GM21447 (cell line): Measurements from ENCODE around the gene SEZ6L2.
"Not testable (repeated sequence)": the region's sequence is repeated elsewhere in the genome, so short reads cannot be mapped to it uniquely, and the experiment has no call there.

ENCODE experiments used
- ATAC-seq: cut with Tn5 transposase; IDR thresholded peaks from one replicate; pipeline ENCODE4 v1.9.1; 2021; ENCODE audit not compliant: unreplicated experiment

Gene SEZ6L2

GRCh38 chr16:29910819-29911675 lies 11.7 kb upstream of the SEZ6L2 start:
- ATAC-seq = no peak

GRCh38 chr16:29909851-29910250 lies 10.5 kb upstream of the SEZ6L2 start:
- not testable (repeated sequence) for ATAC-seq

DNA sequence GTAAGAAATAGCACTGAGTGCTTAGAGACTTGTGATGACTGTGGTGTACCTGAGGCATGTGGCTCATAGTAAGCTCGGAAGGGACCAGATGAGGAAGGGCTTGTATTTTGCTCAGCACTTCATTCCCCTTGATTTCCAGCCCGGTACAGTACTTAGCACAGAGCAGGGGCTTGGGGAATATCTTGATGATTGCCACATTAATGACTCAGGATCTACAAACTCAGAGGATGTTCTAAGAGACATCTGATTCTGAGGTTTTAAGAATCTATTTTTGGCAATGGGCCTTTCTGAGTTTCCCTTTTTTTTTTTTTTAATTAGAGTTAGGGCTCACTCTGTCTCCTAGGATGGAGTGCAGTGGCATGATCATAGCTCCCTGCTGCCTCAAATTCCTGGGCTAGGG lies 10.0 kb upstream of the SEZ6L2 start:
- no peak for ATAC-seq

DNA sequence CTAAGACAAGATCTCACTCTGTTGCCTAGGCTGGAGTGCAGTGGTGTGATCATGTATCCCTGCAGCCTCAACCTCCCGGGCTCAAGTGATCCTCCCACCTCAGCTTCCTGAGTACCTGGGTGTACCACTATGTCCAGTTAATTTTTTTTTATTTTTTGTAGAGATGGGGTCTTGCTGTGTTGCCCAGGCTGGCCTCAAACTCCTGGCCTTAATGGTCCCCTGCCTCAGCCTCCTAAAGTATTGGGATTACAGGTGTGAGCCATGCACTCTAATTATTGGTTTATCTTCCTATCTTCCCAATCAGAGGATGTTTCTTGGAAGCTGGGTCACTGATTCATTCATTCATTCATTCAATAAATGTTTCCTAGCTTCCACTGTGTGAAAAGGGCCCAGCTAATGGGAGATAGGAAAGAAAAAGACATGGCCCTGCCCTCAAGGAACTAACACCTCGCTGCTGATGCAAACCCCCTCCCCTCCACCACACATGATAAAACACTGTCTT lies 9.4 kb upstream of the SEZ6L2 start:
- no peak for ATAC-seq

GRCh38 chr16:29907973-29908372 lies 8.6 kb upstream of the SEZ6L2 start:
- no peak for ATAC-seq

GRCh38 chr16:29906520-29907244 lies 7.3 kb upstream of the SEZ6L2 start:
- no peak for ATAC-seq

GRCh38 chr16:29905668-29906067 lies 6.3 kb upstream of the SEZ6L2 start:
- no peak for ATAC-seq

- no peak for ATAC-seq
Observed at GRCh38 chr16:29904947-29905346, 5.6 kb upstream of the SEZ6L2 start.

GRCh38 chr16:29903590-29903989 lies 4.2 kb upstream of the SEZ6L2 start:
- no peak for ATAC-seq

- no peak for ATAC-seq
Observed at GRCh38 chr16:29901607-29901945, 2.2 kb upstream of the SEZ6L2 start.

DNA sequence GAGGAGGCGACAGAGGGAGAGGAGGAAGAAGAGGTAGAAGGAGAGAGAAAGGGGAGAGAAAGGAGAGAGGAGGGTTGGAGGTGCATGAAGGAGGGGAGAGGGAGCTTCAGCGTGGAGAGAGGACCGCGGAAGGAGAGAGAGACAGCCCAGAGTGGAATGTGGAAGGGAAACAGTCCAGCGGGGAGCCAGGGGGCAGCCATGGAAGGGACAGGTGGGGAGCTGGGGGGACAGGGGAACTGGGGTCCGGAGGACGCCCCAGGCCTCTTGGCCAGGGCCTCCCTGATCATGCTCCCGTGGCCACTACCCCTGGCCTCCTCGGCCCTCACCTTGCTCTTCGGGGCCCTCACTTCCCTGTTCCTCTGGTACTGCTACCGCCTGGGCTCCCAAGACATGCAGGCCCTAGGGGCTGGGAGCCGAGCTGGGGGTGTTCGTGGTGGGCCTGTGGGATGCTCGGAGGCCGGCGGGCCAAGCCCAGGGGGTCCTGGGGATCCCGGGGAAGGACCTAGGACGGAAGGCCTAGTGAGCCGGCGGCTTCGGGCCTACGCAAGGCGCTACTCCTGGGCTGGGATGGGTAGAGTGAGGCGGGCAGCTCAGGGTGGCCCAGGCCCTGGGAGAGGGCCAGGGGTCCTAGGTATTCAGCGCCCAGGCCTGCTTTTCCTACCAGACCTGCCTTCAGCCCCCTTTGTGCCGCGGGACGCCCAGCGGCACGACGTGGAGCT lies 1.7 kb upstream of the SEZ6L2 start:
- no peak for ATAC-seq

GRCh38 chr16:29900102-29900887 lies 945 bp upstream of the SEZ6L2 start, which contains the start of gene ASPHD1:
Gene ASPHD1 (plus strand): TSS chr16:29900488. CDS start chr16:29900972, 484 bp downstream.
- no peak for ATAC-seq

- no peak for ATAC-seq
Observed at GRCh38 chr16:29898804-29899515, 390 bp downstream of the SEZ6L2 start.

GRCh38 chr16:29898135-29898803 lies 1.1 kb downstream of the SEZ6L2 start:
- no peak for ATAC-seq

DNA sequence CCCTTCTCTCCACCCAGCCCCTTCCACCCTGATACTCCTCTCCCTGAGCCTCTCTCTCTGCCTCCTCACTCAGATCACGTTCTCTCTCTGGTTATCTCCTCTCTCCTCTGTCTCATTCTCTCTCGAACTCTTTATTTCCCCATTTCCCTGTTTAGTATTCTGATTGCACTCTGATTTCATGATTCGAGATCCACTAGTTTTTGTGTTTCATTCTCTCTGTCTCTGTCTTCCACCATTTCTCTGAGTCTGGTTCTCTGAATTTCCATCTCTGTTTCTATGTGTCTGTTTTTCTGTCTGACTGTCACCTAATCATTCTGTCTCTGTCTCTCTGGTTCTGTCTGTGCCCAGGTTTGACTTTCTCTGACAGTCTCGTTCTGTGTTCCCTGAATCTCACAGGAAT lies 2.0 kb downstream of the SEZ6L2 start:
- no peak for ATAC-seq

DNA sequence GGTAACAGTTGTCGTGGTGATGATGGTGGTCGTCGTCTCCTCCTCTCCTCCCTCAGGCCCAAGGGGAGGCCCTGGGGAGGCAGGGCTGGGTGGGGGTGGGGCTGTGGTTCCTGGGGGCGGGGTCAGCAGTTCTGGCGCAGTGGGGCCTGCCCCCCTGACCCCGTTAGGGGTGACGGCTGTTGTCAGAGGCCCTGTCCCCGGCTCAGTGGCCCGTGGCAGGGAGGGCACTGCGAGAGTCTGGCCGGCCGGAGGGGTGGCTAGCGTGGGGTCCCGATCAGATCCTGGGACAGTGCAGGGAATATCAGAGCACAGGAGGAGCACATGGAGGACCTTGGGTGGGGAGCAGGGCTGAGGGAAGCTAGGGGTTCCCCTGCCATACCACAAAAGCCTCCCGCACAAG lies 2.5 kb downstream of the SEZ6L2 start:
- ATAC-seq = no peak

DNA sequence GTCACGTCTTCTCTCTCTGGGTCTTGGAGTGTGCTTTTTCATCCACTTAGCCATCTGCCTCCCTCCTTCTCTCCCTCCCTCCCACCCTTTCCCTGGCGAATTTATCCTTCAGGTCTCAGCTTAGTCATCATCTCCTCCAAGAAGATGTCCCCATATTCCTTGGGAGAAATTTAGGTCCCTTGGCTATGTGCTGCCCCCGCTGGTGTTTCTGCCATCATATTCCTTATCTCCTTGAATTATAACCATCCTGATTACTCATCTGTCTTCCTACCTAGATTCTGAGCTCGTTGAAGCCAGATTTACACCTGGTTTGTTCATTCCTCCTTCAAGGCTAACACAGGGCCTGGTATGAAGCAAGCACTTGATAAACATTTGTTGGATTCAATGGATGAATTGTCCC lies 5.0 kb downstream of the SEZ6L2 start:
- ATAC-seq = no peak

- ATAC-seq = no peak
Observed at GRCh38 chr16:29893553-29893952, 5.8 kb downstream of the SEZ6L2 start.

DNA sequence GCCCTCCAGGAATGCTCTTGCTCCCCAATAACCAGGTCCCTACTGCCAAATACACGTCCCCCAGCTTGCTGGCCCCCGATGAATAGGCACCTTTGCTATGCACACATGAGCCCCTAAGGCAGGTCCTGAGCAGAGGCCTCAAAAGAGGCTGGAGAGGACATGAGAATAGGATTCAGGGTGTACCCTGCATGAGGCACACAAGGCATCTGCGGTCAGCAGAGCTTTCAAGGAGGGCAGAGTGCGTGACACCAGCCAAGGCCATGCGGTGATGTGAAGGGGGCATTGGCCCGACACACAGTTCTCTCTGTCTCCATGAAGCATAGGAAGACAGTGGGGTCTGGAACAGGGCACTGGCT lies 6.9 kb downstream of the SEZ6L2 start:
- ATAC-seq = no peak
